Panc1 (cell line): Measurements from ENCODE around the gene DLL1.

Experiments
- CTCF ChIP-seq: fragments of 450-650 bp; IDR thresholded peaks from 2 replicates; pipeline ENCODE4 v1.5.1; 2017; ENCODE audit warnings: mild to moderate bottlenecking
- POLR2AphosphoS5 ChIP-seq: IDR thresholded peaks from 2 replicates; pipeline ENCODE4 v1.6.1; 2012; ENCODE audit warnings: mild to moderate bottlenecking, low read depth, low read length, moderate library complexity
- REST ChIP-seq, 2 experiments: IDR thresholded peaks; 2 replicates each; pipeline ENCODE4 v1.6.1; 2011 to 2012; ENCODE audit warnings: low read depth in 2 of 2, control low read depth in 1 of 2, low read length in 1 of 2, mild to moderate bottlenecking in 1 of 2, moderate library complexity in 1 of 2; ENCODE audit not compliant: insufficient read depth in 1 of 2
- SIN3A ChIP-seq: IDR thresholded peaks from 2 replicates; pipeline ENCODE4 v1.6.1; 2012; ENCODE audit warnings: low read depth, mild to moderate bottlenecking, low read length, moderate library complexity, borderline replicate concordance; ENCODE audit not compliant: insufficient read depth
- TCF7L2 ChIP-seq: IDR thresholded peaks from 2 replicates; pipeline ENCODE4 v1.6.1; 2011; ENCODE audit warnings: mild to moderate bottlenecking, low read depth, low read length, inconsistent platforms

GRCh38 chr6:170249817-170250216, 41.1 kb downstream of the DLL1 start:
- TF ChIP-seq CTCF = no peak
- no peak for TF ChIP-seq REST (IDR thresholded peaks at IDR 0.05; ENCODE audit: insufficient read depth in 1 of 2, low read depth in 2 of 2, low read length in 1 of 2)
- no peak for TF ChIP-seq POLR2AphosphoS5
- no peak for TF ChIP-seq TCF7L2
- TF ChIP-seq SIN3A = no peak
